ENCODE results near the gene LPGAT1. TPM values are rescaled to one million over a fixed set of nuclear protein-coding genes. Genes with fewer than 3 reads are reported as not detected.

LPGAT1 gene
- total and polyA plus RNA-seq, 2 donors (not counting 3 experiments of a cell fraction or from before 2014, with no cell fraction given): 6.1 to 46.0 TPM

- Histone ChIP-seq H3K9me1 (replicated peaks; ENCODE audit: control insufficient read depth, extremely low read depth, insufficient read depth, low read length) (no peaks in the 10 kb centered on the region), H3K79me2 (ENCODE audit: control insufficient read depth, insufficient read depth, low read length) (no peaks in the 10 kb centered on the region), H2AFZ (ENCODE audit: low read depth, low read length) (no peak overlapping the region), H3K4me3 (replicated peaks in 1 of 3; ENCODE audit: insufficient read depth in 1 of 3, low read depth in 1 of 3, low read length in 3 of 3) (no peak overlapping the region), H3K4me2 (ENCODE audit: insufficient read depth, low read length) (no peak overlapping the region), H3K4me1 (ENCODE audit: control insufficient read depth, extremely low read depth, insufficient read depth, low read length) (no peaks in the 10 kb centered on the region), H3K9me3 (replicated peaks; ENCODE audit: control insufficient read depth, insufficient read depth, low read length) (no peaks in the 10 kb centered on the region), H3K27ac (ENCODE audit: insufficient read depth, low read depth, low read length) (no peak overlapping the region), H4K20me1 (replicated peaks; ENCODE audit: control insufficient read depth, extremely low read depth, insufficient read depth, low read length) (no peaks in the 10 kb centered on the region), H3K36me3 (ENCODE audit: control insufficient read depth in 2 of 2, extremely low read depth in 1 of 2, insufficient read depth in 2 of 2, low read length in 2 of 2) (no peaks in the 10 kb centered on the region), H3K27me3 (ENCODE audit: control insufficient read depth in 2 of 2, insufficient read depth in 2 of 2, low read length in 2 of 2) (no peaks in the 10 kb centered on the region), H3K9ac (replicated peaks; ENCODE audit: extremely low read depth, insufficient read depth, low read length) (no peak overlapping the region)
- no peak for FAIRE-seq
- TF ChIP-seq MYC (IDR thresholded peaks at IDR 0.05; ENCODE audit: low read depth, low read length): no peak
- TF ChIP-seq CTCF (IDR thresholded peaks at IDR 0.05; ENCODE audit: extremely low read depth in 1 of 2, insufficient read depth in 1 of 2, low read depth in 1 of 2, low read length in 2 of 2): no peak
- TF ChIP-seq JUN (IDR thresholded peaks at IDR 0.05; ENCODE audit: borderline replicate concordance, insufficient read depth, insufficient read length, low read depth): no peak
- TF ChIP-seq GATA2 (IDR thresholded peaks at IDR 0.05; ENCODE audit: insufficient read depth, insufficient read length, low read depth, low read length): no peak
- TF ChIP-seq POLR2AphosphoS5 (IDR thresholded peaks at IDR 0.05; ENCODE audit: insufficient read depth, low read depth, low read length): no peak
- intact Hi-C loops (cut with micrococcal nuclease): no loop called here
- POLR2A ChIA-PET: no interaction called here
- no peak for DNase-seq (ENCODE audit: low read depth, low spot score)
- no TSS peak for BruUV-seq (replicated peaks)
- dilution Hi-C loops (cut with MboI; ENCODE audit: extremely low pct_ligation_motif_present, low sequenced_read_pairs): no loop called here
- CTCF ChIA-PET: interaction anchor here (1.0 to 3.5 kb wide), 4 partner anchors 9 to 32 kb away, joined by 3 to 16 read pairs (median 4); no protein-coding TSS in a partner anchor
Observed at GRCh38 chr1:211713231-211713630, 117.3 kb downstream of the LPGAT1 start.

- no peaks in the 10 kb centered on the region for H3K36me3 ChIP-seq (ENCODE audit: control insufficient read depth in 2 of 2, extremely low read depth in 1 of 2, insufficient read depth in 2 of 2, low read length in 2 of 2)
- H3K27me3 ChIP-seq (ENCODE audit: control insufficient read depth in 2 of 2, insufficient read depth in 2 of 2, low read length in 2 of 2): no peaks in the 10 kb centered on the region
- no peaks in the 10 kb centered on the region for H3K4me1 ChIP-seq (ENCODE audit: control insufficient read depth, extremely low read depth, insufficient read depth, low read length)
- ChIA-PET POLR2A (no interaction called here), CTCF (interaction anchor here (3.5 kb wide), 1 partner anchor 13 kb away, joined by 16 read pairs; no protein-coding TSS in a partner anchor)
- intact Hi-C loops (cut with micrococcal nuclease) (no loop called here), dilution Hi-C loops (cut with MboI; ENCODE audit: extremely low pct_ligation_motif_present, low sequenced_read_pairs) (no loop called here)
- H3K79me2 ChIP-seq (ENCODE audit: control insufficient read depth, insufficient read depth, low read length): no peaks in the 10 kb centered on the region
- H2AFZ ChIP-seq (ENCODE audit: low read depth, low read length): no peak overlapping the region
- H3K9ac ChIP-seq (replicated peaks; ENCODE audit: extremely low read depth, insufficient read depth, low read length): no peak overlapping the region
- DNase-seq (ENCODE audit: low read depth, low spot score): no peak
- H3K27ac ChIP-seq (ENCODE audit: insufficient read depth, low read depth, low read length): no peak overlapping the region
- no peaks in the 10 kb centered on the region for H4K20me1 ChIP-seq (replicated peaks; ENCODE audit: control insufficient read depth, extremely low read depth, insufficient read depth, low read length)
- no peaks in the 10 kb centered on the region for H3K9me3 ChIP-seq (replicated peaks; ENCODE audit: control insufficient read depth, insufficient read depth, low read length)
- no peak overlapping the region for H3K4me2 ChIP-seq (ENCODE audit: insufficient read depth, low read length)
- no peaks in the 10 kb centered on the region for H3K9me1 ChIP-seq (replicated peaks; ENCODE audit: control insufficient read depth, extremely low read depth, insufficient read depth, low read length)
- no TSS peak for BruUV-seq (replicated peaks)
- TF ChIP-seq POLR2AphosphoS5 (IDR thresholded peaks at IDR 0.05; ENCODE audit: insufficient read depth, low read depth, low read length) (no peak), CTCF (IDR thresholded peaks at IDR 0.05; ENCODE audit: extremely low read depth in 1 of 2, insufficient read depth in 1 of 2, low read depth in 1 of 2, low read length in 2 of 2) (no peak), MAX (IDR thresholded peaks at IDR 0.05; ENCODE audit: insufficient read depth, insufficient read length) (no peak), EZH2 (IDR thresholded peaks at IDR 0.05; ENCODE audit: borderline replicate concordance, low read depth, low read length, severe bottlenecking) (no peak), JUN (IDR thresholded peaks at IDR 0.05; ENCODE audit: borderline replicate concordance, insufficient read depth, insufficient read length, low read depth) (no peak), MYC (IDR thresholded peaks at IDR 0.05; ENCODE audit: low read depth, low read length) (no peak)
- no peak for FAIRE-seq
- no peak overlapping the region for H3K4me3 ChIP-seq (replicated peaks in 1 of 3; ENCODE audit: insufficient read depth in 1 of 3, low read depth in 1 of 3, low read length in 3 of 3)
Observed at GRCh38 chr1:211711315-211711705, 119.3 kb downstream of the LPGAT1 start.
